Measurements from ENCODE around the gene TMEM184B. TPM values are rescaled to one million over a fixed set of nuclear protein-coding genes. Genes with fewer than 3 reads are reported as not detected.

TMEM184B gene
- total RNA-seq, 1 experiment from 2014 or later = 192 TPM

DNA sequence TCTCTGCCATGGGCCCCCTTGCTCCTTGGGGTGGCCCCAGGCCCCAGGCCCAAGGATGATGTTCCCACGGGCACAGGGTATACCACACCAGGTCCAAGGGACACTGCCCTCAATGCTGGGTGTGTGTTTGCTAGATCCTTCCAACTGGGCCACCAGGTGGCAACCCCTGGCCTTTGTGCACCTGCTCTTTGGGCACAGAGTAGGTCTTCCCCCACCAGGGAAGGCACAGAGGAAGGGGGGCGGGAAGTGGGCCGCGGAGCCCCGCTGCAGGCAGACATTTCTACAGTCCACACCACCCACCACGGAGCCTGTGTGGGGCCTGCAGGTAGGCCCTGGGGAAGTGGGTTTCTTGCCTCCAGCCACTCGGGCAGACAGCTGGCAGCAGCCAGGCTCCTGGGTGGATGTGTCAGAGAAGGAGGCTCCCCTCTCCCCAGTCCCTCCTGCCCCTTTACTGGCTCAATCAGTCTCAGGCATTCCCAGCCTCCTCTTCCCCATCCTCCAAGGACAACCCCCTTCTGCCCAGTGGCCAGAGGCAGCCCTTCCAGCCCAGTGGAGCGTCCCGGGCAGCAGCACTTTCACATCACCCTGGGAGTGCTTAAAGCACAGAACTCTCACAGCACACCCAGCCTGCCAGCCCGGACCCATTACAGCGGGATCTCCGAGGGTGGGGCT, 49.4 kb downstream of the TMEM184B start:
- Histone ChIP-seq H3K27me3 (ENCODE audit: insufficient read depth, low read depth) (no peaks in the 10 kb centered on the region), H4K20me1 (ENCODE audit: insufficient read depth) (no peaks in the 10 kb centered on the region), H3K4me3 (no peak overlapping the region), H3K27ac (0 out of 2 replicates have a peak overlapping the region, but pooled peaks have one; percentile 17), H3K9me3 (ENCODE audit: insufficient read depth, low read depth) (no peaks in the 10 kb centered on the region), H3K4me1 (replicated peaks; ENCODE audit: insufficient read depth) (peaks cover 40% of the 10 kb centered on the region), H3K9me2 (ENCODE audit: insufficient read depth) (no peaks in the 10 kb centered on the region), H3F3A (ENCODE audit: insufficient read depth, low read depth) (peaks cover 54% of the 10 kb centered on the region), H2AFZ (no peak overlapping the region), H3K4me2 (no peak overlapping the region), H3K79me2 (ENCODE audit: low read depth) (peaks cover 22% of the 10 kb centered on the region; the same call in 1 of the 2 replicates), H3K36me3 (ENCODE audit: low read depth) (peaks cover 38% of the 10 kb centered on the region; the same call in 1 of the 2 replicates)
- intact Hi-C loops (cut with micrococcal nuclease; ENCODE audit: unreplicated experiment) = no loop called here
- POLR2A ChIA-PET (ENCODE audit: unreplicated experiment) = no interaction called here
- CTCF ChIA-PET = no interaction called here
- TF ChIP-seq, protein P1, sequence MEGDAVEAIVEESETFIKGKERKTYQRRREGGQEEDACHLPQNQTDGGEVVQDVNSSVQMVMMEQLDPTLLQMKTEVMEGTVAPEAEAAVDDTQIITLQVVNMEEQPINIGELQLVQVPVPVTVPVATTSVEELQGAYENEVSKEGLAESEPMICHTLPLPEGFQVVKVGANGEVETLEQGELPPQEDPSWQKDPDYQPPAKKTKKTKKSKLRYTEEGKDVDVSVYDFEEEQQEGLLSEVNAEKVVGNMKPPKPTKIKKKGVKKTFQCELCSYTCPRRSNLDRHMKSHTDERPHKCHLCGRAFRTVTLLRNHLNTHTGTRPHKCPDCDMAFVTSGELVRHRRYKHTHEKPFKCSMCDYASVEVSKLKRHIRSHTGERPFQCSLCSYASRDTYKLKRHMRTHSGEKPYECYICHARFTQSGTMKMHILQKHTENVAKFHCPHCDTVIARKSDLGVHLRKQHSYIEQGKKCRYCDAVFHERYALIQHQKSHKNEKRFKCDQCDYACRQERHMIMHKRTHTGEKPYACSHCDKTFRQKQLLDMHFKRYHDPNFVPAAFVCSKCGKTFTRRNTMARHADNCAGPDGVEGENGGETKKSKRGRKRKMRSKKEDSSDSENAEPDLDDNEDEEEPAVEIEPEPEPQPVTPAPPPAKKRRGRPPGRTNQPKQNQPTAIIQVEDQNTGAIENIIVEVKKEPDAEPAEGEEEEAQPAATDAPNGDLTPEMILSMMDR (conservative IDR thresholded peaks at IDR 0.05) = peak; percentile 56
- no peak for TF ChIP-seq EZH2 (IDR thresholded peaks at IDR 0.05; ENCODE audit: low read depth)
- BruUV-seq (replicated peaks) = no TSS peak
- no peak for DNase-seq

DNA sequence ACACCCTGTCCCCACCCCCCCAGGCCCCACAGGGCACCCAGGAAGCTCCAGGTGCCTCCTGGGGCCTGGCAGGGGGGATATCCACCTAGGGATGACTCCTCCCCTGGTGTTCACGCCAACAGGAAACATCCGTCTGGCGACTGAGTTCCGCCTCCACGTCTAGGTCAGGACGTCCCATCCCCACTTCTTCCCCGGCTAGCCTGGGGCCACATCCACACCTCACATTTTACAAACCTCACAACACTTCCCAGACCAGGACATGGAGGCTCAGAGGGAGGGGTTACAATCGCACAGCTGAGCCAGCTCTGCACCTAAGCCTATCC, 50.1 kb downstream of the TMEM184B start:
- H3K79me2 ChIP-seq (ENCODE audit: low read depth) = peaks cover 15% of the 10 kb centered on the region; the same call in 1 of the 2 replicates
- H3K4me1 ChIP-seq (replicated peaks; ENCODE audit: insufficient read depth) = peaks cover 40% of the 10 kb centered on the region
- peaks cover 32% of the 10 kb centered on the region; the same call in 1 of the 2 replicates for H3K36me3 ChIP-seq (ENCODE audit: low read depth)
- intact Hi-C loops (cut with micrococcal nuclease; ENCODE audit: unreplicated experiment) = no loop called here
- no peak for TF ChIP-seq EZH2 (IDR thresholded peaks at IDR 0.05; ENCODE audit: low read depth)
- TF ChIP-seq, protein P1 (conservative IDR thresholded peaks at IDR 0.05) = no peak
- no peaks in the 10 kb centered on the region for H3K9me2 ChIP-seq (ENCODE audit: insufficient read depth)
- no peak overlapping the region for H3K4me2 ChIP-seq
- ChIA-PET CTCF (interaction anchor here (0.5 kb wide), 1 partner anchor 206 kb away, joined by 6 read pairs; no protein-coding TSS in a partner anchor), POLR2A (ENCODE audit: unreplicated experiment) (interaction anchor here (0.6 kb wide), 1 partner anchor 63 kb away, joined by 8 read pairs; no protein-coding TSS in a partner anchor)
- no peaks in the 10 kb centered on the region for H3K9me3 ChIP-seq (ENCODE audit: insufficient read depth, low read depth)
- H3K27me3 ChIP-seq (ENCODE audit: insufficient read depth, low read depth) = no peaks in the 10 kb centered on the region
- no TSS peak for BruUV-seq (replicated peaks)
- H3K4me3 ChIP-seq = no peak overlapping the region
- DNase-seq = peak in 1 of 2 experiments; percentile 83
- H4K20me1 ChIP-seq (ENCODE audit: insufficient read depth) = no peaks in the 10 kb centered on the region
- no peak overlapping the region for H2AFZ ChIP-seq
- H3F3A ChIP-seq (ENCODE audit: insufficient read depth, low read depth) = peaks cover 53% of the 10 kb centered on the region
- no peak overlapping the region for H3K27ac ChIP-seq

DNA sequence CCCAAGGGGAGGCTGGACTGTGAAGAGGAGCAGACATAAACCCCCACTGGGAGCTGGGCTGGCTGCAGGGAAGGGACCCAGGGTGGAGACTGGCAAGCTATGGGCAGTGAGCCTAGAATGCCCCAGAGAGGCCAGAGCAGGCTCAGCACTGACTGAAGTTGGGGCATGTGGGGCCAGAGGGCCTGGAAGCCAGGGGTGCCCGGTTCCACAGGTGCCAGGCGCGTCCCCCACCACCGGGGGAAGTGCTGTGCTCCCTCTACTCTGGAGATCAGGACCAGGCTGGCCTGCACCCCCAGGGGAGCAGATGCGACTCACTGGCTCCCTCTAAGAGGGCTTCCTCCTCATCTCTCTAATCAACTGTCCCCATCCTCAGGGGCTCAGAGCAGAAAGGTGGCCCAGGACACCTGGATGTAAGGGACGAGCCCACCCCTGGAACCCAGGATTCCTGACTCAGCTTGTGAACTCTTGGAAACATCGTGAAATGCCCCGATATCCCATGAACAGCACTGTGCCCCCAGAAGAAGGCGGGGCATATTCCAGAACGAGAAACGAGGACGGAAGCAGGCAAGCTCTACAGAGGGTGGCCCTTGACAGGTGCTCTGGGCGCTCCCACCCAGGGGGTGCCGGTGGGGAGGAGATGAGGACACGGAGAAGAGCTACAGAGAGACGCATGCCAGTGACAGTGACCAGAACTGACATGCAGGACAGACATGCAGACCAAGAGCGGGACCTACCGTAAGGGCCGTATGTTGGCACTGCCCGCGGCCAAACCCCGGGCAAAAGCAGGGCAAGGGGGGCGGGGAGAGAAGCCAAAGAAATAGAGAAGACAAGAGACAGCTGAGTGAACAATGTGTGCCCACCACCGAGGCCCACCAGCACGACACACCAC, 50.7 kb downstream of the TMEM184B start:
- DNase-seq = no peak
- Histone ChIP-seq H3K4me3 (no peak overlapping the region), H3K4me2 (no peak overlapping the region), H3K27me3 (ENCODE audit: insufficient read depth, low read depth) (no peaks in the 10 kb centered on the region), H4K20me1 (ENCODE audit: insufficient read depth) (no peaks in the 10 kb centered on the region), H3K36me3 (ENCODE audit: low read depth) (peaks cover 26% of the 10 kb centered on the region; the same call in 1 of the 2 replicates), H3K79me2 (ENCODE audit: low read depth) (peaks cover 9% of the 10 kb centered on the region; the same call in 1 of the 2 replicates), H3K4me1 (replicated peaks; ENCODE audit: insufficient read depth) (peaks cover 38% of the 10 kb centered on the region), H3K9me2 (ENCODE audit: insufficient read depth) (no peaks in the 10 kb centered on the region), H3F3A (ENCODE audit: insufficient read depth, low read depth) (peaks cover 55% of the 10 kb centered on the region), H2AFZ (no peak overlapping the region), H3K27ac (no peak overlapping the region; the same call in 1 of the 2 replicates), H3K9me3 (ENCODE audit: insufficient read depth, low read depth) (no peaks in the 10 kb centered on the region)
- intact Hi-C loops (cut with micrococcal nuclease; ENCODE audit: unreplicated experiment) = no loop called here
- ChIA-PET CTCF (interaction anchor here (0.5 kb wide), 1 partner anchor 207 kb away, joined by 6 read pairs; no protein-coding TSS in a partner anchor), POLR2A (ENCODE audit: unreplicated experiment) (interaction anchor here (0.6 kb wide), 1 partner anchor 64 kb away, joined by 8 read pairs; no protein-coding TSS in a partner anchor)
- no peak for TF ChIP-seq EZH2 (IDR thresholded peaks at IDR 0.05; ENCODE audit: low read depth)
- TF ChIP-seq, protein P1 (conservative IDR thresholded peaks at IDR 0.05) = no peak
- BruUV-seq (replicated peaks) = no TSS peak

Measured in PC-9 (cell line).